HUES48 (cell line): ENCODE measurements around the gene FHIP2A.
"Not testable (repeated sequence)": the region's sequence is repeated elsewhere in the genome, so short reads cannot be mapped to it uniquely, and the experiment has no call there.

Source experiments
- H3K27ac ChIP-seq: one replicate; pipeline ENCODE4 v1.7.0; 2013; ENCODE audit warnings: low read depth, low read length, inconsistent platforms
- H3K27me3 ChIP-seq: 2 replicates; pipeline ENCODE4 v1.6.1; 2013; ENCODE audit warnings: mild to moderate bottlenecking, low read length; ENCODE audit not compliant: control insufficient read depth, insufficient read depth
- H3K36me3 ChIP-seq: 2 replicates; pipeline ENCODE4 v1.6.1; 2013; ENCODE audit warnings: low read length; ENCODE audit not compliant: control insufficient read depth, insufficient read depth
- H3K4me1 ChIP-seq: 2 replicates; pipeline ENCODE4 v1.6.1; 2013; ENCODE audit warnings: mild to moderate bottlenecking, low read length; ENCODE audit not compliant: control insufficient read depth, insufficient read depth
- H3K4me3 ChIP-seq: 2 replicates; pipeline ENCODE4 v1.5.1; 2013; ENCODE audit warnings: mild to moderate bottlenecking, low read depth, low read length
- H3K9ac ChIP-seq: 2 replicates; pipeline ENCODE4 v1.6.1; 2013; ENCODE audit warnings: mild to moderate bottlenecking, low read depth, low read length, moderate library complexity
- H3K9me3 ChIP-seq: 2 replicates; pipeline ENCODE4 v1.6.1; 2013; ENCODE audit warnings: low read length; ENCODE audit not compliant: control insufficient read depth, insufficient read depth

FHIP2A gene

DNA sequence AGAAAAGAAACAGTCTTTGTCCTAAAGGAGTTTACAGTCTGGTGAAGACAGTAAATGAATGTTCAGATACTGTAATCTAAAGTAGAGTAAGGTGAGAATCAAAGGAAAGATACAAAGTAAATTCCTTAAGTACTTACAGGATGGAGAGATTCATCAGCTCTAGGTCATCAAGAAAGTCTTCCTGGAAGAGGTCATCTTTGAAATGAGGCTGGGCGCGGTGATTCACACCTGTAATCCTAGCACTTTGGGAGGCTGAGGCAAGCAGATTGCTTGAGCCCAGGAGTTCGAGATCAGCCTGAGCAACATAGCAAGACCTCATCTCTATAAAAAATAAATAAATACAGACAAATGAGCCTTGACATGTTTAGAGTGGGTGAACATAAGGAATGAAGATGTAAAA is 18.3 kb downstream of the FHIP2A start:
- Histone ChIP-seq H3K36me3 (peaks cover 68% of the 10 kb centered on the region), H3K9me3 (no peaks in the 10 kb centered on the region), H3K27ac (no peak overlapping the region), H3K4me3 (no peak overlapping the region), H3K4me1 (no peaks in the 10 kb centered on the region), H3K27me3 (no peaks in the 10 kb centered on the region), H3K9ac (no peak overlapping the region)

DNA sequence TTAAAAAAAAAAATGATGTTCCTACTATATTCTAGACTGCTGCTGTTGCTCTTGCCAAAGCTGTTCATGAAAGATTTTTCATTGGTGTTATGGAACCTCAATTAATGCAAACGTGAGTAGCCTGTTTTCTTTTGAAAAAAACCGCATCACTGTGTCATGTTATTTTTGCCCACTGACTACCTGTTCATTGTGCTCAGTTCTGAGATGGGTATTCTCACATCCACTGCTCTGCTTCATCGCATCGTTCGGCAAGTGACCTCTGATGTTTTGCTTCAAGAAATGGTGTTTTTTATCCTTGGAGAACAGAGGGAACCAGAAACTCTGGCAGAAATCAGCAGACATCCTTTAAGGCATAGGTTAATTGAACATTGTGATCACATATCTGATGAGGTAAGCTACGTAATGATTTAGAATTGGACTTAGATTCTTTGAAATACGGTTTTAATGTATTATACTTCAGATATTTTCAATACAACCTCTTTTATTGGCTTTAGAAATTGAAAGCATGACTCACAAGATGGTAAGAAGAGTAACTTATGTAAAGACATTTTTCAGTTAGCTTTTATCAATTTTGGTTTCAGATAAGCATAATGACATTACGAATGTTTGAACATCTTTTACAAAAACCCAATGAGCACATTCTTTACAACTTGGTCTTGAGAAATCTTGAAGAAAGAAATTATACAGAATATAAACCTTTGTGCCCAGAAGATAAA is 24.6 kb downstream of the FHIP2A start:
- H3K9ac ChIP-seq, result no peak overlapping the region
- peaks cover 76% of the 10 kb centered on the region for H3K36me3 ChIP-seq
- H3K27me3 ChIP-seq, result no peaks in the 10 kb centered on the region
- no peak overlapping the region for H3K4me3 ChIP-seq
- H3K9me3 ChIP-seq, result no peaks in the 10 kb centered on the region; the same call in 1 of the 2 replicates
- no peaks in the 10 kb centered on the region for H3K4me1 ChIP-seq
- no peak overlapping the region for H3K27ac ChIP-seq

DNA sequence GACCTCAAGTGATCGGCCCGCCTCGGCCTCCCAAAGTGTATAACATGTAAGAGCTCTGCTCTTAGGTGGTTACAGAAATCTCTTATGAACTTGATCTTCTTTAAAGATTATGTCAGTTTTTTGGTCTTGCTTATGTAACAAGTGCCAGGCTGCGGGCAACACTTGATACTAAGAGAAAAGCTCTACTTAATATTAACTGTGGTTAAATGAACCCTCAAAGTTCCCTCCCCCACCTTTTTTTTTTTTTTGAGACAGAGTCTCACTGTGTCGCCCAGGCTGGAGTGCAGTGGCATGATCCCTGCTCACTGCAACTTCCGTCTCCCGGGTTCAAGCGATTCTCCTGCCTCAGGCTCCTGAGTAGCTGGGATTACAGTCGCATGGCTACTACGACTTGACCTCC is 25.9 kb downstream of the FHIP2A start:
- H3K4me1 ChIP-seq, H3K9ac ChIP-seq, H3K27ac ChIP-seq, H3K9me3 ChIP-seq, H3K4me3 ChIP-seq, H3K27me3 ChIP-seq: not testable (repeated sequence)
- peaks cover 77% of the 10 kb centered on the region for H3K36me3 ChIP-seq

DNA sequence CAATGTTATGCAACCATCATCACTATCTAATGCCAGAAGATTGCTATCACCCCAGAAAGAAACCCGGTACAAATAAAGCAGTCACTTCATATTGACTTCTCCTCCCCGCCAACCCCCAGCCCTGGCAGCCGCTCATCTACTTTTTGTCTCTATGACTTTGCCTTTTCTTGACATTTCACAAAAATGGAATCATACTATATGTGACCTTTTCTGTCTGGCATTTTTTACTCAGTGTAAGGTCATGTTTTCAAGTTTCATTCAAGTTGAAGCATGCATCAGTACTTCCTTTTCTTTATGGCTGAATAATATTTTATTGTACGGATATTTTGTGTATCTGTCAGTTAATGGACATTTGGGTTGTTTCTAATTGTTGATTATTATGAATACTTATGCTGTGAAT is 28.1 kb downstream of the FHIP2A start:
- Histone ChIP-seq H3K36me3 (peaks cover 65% of the 10 kb centered on the region), H3K9me3 (no peaks in the 10 kb centered on the region; the same call in 1 of the 2 replicates), H3K27me3 (no peaks in the 10 kb centered on the region), H3K9ac (no peak overlapping the region), H3K27ac (no peak overlapping the region), H3K4me1 (no peaks in the 10 kb centered on the region), H3K4me3 (no peak overlapping the region)

DNA sequence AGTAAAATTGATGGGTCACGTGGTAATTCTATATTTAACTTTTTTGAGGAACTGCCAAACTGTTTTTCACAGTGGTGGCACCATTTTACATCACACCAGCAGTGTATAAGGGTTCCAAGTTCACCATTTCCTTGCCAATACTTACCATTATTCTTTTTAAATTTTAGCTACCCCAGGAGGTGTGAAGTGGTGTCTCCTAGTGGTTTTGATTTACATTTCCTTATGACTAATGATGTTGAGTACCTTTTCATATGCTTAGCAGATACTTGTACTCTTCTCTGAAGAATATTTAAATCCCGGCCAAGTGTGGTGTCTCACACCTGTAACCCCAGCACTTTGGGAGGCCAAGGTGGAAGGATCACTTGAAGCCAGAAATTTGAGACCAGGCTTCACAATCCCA is 28.5 kb downstream of the FHIP2A start:
- no peak overlapping the region for H3K27ac ChIP-seq
- no peaks in the 10 kb centered on the region for H3K27me3 ChIP-seq
- H3K9ac ChIP-seq, result no peak overlapping the region
- H3K9me3 ChIP-seq, result no peaks in the 10 kb centered on the region; the same call in 1 of the 2 replicates
- no peaks in the 10 kb centered on the region for H3K4me1 ChIP-seq
- H3K36me3 ChIP-seq, result peaks cover 65% of the 10 kb centered on the region
- no peak overlapping the region for H3K4me3 ChIP-seq

DNA sequence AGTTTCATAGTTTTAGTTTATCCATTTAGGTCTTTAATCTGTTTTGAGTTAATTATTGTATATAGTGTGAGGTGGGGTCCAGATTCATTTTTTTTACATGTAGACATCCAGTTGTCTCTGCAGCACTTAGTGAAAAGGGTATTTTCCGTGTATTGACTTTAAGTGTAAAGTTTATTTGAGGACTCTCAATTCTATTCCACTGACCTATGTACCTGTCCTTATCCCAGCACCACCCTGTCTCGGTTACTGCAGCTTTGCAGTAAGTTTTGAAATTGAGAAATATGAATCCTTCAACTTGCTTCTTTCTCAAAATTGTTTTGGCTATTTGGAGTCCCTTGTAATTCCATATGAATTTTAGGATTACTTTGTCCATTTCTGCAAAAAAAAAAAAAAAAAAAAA is 29.8 kb downstream of the FHIP2A start:
- no peaks in the 10 kb centered on the region for H3K4me1 ChIP-seq
- no peak overlapping the region for H3K9ac ChIP-seq
- no peak overlapping the region for H3K27ac ChIP-seq
- no peaks in the 10 kb centered on the region for H3K27me3 ChIP-seq
- no peak overlapping the region for H3K4me3 ChIP-seq
- peaks cover 65% of the 10 kb centered on the region for H3K36me3 ChIP-seq
- no peaks in the 10 kb centered on the region; the same call in 1 of the 2 replicates for H3K9me3 ChIP-seq

DNA sequence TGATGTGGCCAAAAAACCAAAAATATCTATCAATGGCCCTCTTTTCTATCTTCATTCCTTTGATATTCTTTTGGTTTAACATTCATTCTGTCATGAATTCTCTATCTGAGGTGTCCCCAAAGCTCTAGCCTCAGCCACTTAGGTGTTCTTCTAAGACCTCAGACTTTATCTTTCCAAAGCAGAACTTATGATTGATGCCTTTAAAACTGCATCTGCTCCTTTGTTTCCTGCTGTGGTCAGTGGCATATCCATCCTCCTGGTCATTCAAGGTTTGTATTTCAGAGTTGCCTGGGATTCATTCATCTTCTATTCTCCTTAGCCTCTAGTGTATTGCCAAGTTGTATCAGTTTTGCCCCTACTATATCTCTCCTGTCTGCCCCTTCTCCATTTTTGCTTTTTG is 30.6 kb downstream of the FHIP2A start:
- Histone ChIP-seq H3K4me3 (no peak overlapping the region), H3K4me1 (no peaks in the 10 kb centered on the region), H3K27me3 (no peaks in the 10 kb centered on the region), H3K36me3 (peaks cover 63% of the 10 kb centered on the region), H3K9me3 (no peaks in the 10 kb centered on the region; the same call in 1 of the 2 replicates), H3K27ac (no peak overlapping the region), H3K9ac (no peak overlapping the region)

DNA sequence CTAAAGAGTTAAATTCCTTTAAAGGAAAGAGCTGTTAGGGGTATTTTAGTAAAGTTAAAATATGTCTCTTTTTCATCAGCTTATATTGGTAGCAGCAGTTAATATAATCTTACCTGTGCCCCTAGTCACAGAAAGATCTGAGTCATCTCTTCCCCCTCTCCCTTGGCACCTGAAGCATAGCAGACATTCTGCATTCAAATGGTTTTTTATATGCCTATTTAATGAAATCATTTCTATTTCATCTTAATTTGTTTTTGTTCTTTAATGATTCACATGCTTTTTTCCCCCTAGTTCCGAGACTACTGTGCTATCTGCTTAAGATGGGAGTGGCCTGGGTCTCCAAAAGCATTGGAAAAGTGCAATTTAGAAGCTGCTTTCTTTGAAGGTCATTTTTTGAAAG is 33.3 kb downstream of the FHIP2A start:
- H3K27ac ChIP-seq, result no peak overlapping the region
- no peaks in the 10 kb centered on the region for H3K27me3 ChIP-seq
- H3K4me3 ChIP-seq, result no peak overlapping the region
- H3K4me1 ChIP-seq, result no peaks in the 10 kb centered on the region
- H3K36me3 ChIP-seq, result peaks cover 64% of the 10 kb centered on the region
- no peaks in the 10 kb centered on the region; the same call in 1 of the 2 replicates for H3K9me3 ChIP-seq
- no peak overlapping the region for H3K9ac ChIP-seq

DNA sequence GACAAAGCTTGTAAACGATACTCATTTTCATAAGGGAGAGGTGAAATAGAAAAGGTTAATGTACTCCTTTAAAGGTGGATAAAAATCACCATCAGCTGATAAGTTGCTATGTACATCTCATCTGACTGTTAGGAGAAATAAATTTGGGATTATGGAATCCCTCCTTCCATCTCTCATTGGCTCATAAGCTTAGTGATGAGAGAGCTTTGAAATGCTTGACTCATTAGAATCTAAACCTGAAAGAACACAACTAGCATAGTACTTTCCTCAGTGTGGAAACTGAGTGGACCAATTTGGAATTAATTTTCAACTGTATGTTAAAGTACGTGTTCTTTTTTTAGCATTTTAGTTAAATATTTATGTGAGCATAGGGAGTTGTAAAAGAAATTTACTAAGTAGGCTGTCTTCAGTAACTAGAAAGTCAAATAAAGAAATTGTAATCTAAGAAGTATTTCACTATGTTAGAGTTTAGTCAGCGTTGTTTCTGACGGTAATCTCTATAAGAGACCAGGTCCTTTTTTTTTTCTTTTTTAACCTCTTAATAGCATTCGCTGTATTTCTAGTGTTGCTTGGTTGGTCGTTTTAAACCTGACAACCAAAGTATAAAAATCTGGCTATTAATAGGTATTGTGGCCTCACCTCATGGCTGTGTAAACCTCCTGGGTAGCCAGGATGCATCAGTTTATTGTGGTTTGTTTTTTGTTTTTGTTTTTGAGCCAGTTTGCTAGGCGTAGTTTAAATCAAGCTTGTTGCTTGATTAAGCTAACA is 34.4 kb downstream of the FHIP2A start:
- Histone ChIP-seq H3K4me1 (no peaks in the 10 kb centered on the region), H3K27me3 (no peaks in the 10 kb centered on the region), H3K9me3 (no peaks in the 10 kb centered on the region), H3K9ac (no peak overlapping the region), H3K27ac (no peak overlapping the region), H3K4me3 (no peak overlapping the region), H3K36me3 (peaks cover 60% of the 10 kb centered on the region)

DNA sequence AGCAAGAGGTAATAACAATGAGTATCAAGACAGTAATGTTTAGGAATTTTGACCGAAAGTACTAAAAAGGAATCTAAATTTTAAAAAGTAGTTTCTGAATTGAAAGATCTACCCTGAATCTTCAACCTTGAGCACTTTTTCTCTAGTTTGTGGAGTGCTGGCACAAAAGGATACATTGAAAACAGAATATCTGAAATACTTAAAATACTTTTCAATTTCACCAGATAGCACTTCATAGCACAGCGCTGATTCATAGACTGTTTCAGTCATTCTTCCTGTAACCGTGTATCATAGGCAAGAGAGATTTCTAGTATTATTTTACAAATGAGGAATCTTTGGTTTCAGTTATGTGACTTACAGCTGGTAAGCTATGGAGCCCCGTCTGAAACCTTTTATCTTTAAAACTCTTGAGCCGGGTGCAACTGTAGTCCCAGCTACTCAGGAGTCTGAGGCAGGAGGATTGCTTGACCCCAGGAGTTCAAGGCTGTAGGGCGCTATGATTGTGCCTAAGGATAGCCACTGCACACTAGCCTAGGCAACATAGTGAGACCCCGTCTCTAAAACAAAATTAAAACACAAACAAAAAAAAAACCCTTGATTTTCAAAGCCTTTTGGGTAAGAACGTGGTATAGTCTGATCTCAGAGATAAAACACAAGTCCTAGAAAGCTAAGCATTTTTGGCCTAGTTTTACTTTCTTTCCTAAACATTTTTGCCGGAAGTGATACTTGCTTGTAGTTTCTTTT is 35.1 kb downstream of the FHIP2A start:
- Histone ChIP-seq H3K27ac (no peak overlapping the region), H3K27me3 (no peaks in the 10 kb centered on the region), H3K4me1 (no peaks in the 10 kb centered on the region), H3K4me3 (no peak overlapping the region), H3K36me3 (peaks cover 68% of the 10 kb centered on the region), H3K9me3 (no peaks in the 10 kb centered on the region), H3K9ac (no peak overlapping the region)

DNA sequence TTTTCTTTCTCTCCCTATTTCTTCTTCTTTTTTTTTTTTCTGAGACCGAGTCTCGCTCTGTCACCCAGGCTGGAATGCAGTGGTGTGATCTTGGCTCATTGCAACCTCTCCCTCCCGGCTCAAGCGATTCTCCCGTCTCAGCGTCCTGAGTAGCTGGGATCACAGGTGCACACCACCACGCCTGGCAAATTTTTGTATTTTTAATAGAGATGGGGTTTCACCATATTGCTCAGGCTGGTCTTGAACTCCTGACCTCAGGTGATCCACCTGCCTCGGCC is 35.6 kb downstream of the FHIP2A start:
- not testable (repeated sequence) for H3K9me3 ChIP-seq, H3K4me3 ChIP-seq, H3K27me3 ChIP-seq, H3K27ac ChIP-seq, H3K4me1 ChIP-seq, H3K9ac ChIP-seq
- peaks cover 71% of the 10 kb centered on the region for H3K36me3 ChIP-seq
